ENCODE results near the gene LRRC7.

GRCh38 chr1:70115315-70115714 is 547.6 kb downstream of the LRRC7 start:
- TF ChIP-seq E2F5 (CRISPR knock-in tag; conservative IDR thresholded peaks at IDR 0.05) (no peak), IKZF4 (CRISPR knock-in tag; IDR thresholded peaks at IDR 0.05; ENCODE audit: borderline replicate concordance, low read depth, not compliant biosample characterization) (no peak), POLR2AphosphoS5 (IDR thresholded peaks at IDR 0.05; ENCODE audit: low read depth, low read length) (no peak), ZNF670 (CRISPR knock-in tag; IDR thresholded peaks at IDR 0.05; ENCODE audit: borderline replicate concordance) (no peak), ZNF746 (CRISPR knock-in tag; IDR thresholded peaks at IDR 0.05) (no peak), SMAD9 (CRISPR knock-in tag; IDR thresholded peaks at IDR 0.05) (no peak), ZNF484 (CRISPR knock-in tag; IDR thresholded peaks at IDR 0.05; ENCODE audit: borderline replicate concordance, low read depth) (no peak), MED1 (CRISPR knock-in tag; IDR thresholded peaks at IDR 0.05) (no peak), POLR2A (IDR thresholded peaks at IDR 0.05; ENCODE audit: insufficient read depth in 1 of 2, low read depth in 2 of 2, low read length in 2 of 2) (no peak), HNRNPUL1 (IDR thresholded peaks at IDR 0.05; ENCODE audit: low read depth, low read length) (no peak), ZNF430 (CRISPR knock-in tag; IDR thresholded peaks at IDR 0.05) (no peak)
- TF ChIP-seq, protein P1, sequence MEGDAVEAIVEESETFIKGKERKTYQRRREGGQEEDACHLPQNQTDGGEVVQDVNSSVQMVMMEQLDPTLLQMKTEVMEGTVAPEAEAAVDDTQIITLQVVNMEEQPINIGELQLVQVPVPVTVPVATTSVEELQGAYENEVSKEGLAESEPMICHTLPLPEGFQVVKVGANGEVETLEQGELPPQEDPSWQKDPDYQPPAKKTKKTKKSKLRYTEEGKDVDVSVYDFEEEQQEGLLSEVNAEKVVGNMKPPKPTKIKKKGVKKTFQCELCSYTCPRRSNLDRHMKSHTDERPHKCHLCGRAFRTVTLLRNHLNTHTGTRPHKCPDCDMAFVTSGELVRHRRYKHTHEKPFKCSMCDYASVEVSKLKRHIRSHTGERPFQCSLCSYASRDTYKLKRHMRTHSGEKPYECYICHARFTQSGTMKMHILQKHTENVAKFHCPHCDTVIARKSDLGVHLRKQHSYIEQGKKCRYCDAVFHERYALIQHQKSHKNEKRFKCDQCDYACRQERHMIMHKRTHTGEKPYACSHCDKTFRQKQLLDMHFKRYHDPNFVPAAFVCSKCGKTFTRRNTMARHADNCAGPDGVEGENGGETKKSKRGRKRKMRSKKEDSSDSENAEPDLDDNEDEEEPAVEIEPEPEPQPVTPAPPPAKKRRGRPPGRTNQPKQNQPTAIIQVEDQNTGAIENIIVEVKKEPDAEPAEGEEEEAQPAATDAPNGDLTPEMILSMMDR (CRISPR knock-in tag; IDR thresholded peaks at IDR 0.05) = no peak

Measured in HepG2 (cell line).